ENCODE results near the gene SH3PXD2A.

SH3PXD2A gene

DNA sequence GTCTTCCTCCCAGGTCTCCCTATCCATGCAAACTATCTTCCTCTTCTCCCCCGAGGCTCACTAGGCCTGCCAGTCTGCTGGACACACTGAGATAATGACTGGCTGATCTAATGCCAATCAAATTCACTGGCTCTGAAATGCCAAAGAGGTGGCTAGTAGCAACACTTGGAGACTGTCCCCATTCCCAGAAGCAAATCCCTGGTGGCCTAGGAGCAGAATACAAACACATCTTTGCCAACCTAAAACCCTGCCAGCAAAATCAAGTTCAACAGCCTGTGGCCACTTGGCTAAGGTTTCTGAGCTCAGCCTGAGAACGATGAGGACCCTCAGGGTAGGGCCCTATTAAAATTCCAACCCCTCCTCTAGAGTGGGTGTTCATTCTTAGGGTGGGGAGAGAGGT is 46.6 kb downstream of the SH3PXD2A start:
- no peak for DNase-seq (ENCODE audit: low read depth)

DNA sequence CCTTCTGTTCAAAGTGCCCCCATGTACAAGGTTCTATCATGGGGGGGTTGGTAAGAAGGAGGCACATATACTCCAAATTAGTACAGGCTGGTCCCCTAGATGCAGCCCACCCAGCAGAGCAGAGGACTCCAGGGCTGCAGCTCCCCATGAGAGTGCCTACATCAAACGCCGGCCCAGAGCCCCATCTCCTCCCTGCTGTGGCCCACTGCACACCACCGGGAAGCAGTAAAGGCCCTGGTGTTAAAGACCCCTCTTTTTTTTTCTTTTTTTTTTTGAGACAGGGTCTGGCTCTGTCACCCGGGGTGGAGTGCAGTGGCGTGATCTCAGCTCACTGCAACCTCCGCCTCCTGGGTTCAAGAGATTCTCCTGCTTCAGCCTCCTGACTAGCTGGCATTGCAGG is 47.4 kb downstream of the SH3PXD2A start:
- DNase-seq (ENCODE audit: low read depth), result no peak

DNA sequence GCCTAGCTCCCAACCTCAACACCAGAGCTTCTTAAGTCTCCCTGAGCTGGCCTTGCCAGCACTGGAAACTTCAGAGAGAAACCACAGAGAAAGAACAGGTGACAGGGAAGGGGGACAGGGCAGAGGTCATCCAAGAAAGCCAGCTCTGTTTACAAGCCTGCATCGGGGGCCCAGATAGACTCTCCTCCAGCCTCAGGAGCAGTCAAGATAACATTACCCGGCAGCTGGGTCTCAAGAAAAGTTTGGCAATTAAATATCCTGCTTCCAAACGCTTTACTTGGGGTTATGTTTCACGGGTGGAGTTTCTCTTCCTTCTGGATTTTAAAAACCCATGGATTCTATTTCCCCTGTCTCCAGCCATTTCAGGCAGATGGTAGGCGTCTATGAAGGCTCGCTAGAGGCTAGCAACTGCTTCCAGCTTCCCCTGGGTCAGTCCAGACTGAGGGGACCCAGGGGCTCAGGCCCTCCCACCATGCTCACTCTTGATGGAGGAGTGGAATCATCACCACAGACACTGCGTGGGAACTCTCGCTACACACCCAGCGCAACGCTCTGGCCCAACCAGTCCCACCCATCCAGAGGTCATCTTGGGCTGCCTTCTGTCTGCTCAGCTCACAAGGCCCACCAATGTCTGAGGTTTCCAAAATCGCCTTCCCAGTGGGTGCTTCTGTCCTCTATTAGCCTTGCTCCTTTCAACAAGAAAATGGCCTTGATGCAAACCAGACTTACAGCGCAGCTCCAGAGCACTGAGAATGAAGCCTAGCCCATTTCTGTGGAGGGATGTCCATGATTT is 48.8 kb downstream of the SH3PXD2A start:
- DNase-seq (ENCODE audit: low read depth), result no peak

DNA sequence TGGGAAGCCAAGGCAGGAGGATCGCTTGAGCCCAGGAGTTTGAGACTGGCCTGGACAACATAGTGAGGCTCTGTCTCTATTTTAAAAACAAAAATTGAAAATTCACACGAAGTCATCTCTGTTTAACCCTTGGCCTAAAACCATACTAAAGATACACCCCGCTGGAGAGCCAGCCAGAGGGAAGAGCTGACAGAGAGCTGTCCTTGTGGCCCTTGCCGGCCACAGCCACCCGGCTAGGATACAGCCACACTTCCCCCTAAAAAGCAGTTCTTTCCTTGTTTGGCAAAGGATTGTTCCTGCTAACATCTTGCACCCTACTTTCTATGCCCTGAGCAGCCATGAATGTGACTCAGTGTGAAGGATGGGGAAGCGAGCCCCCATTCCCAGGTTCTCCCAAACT is 49.6 kb downstream of the SH3PXD2A start:
- no peak for DNase-seq (ENCODE audit: low read depth)

DNA sequence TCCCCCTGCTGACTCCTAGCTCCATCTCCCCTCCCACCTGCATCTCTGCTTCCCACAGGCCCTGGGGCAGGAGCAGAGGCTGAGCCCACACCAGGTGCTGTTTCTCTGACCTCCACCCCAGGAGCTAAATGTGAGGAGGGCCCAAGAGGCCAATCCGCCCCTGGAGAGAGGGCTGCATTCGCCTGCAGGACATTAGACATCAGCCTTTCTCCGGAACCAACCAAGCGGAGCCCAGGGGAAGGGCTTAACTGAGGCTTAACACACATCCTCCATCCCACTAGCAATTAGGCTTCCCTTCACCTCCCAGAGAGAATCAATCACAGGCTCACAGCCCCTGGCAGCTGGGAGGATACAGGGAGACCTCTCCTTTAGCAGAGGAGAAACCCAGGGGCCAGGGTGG is 50.5 kb downstream of the SH3PXD2A start:
- DNase-seq (ENCODE audit: low read depth), result no peak

DNA sequence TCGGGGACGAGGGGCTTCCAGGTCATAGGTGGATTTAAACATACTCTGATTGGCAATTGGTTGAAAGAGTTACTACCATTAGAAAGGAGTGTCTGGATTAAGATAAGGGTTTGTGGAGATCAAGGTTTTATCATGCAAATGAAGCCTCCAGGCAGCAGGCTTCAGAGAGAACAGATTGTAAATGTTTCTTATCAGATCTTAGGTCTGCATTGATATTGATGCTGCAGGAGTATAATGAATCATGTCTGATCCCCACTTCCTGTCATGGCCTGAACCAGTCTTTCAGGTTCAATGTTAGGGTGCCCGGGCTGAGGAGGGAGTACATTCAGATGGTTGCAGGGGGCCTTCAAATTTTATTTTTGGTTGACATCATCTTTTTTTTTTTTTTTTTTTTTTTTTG is 51.4 kb downstream of the SH3PXD2A start:
- no peak for DNase-seq (ENCODE audit: low read depth)

DNA sequence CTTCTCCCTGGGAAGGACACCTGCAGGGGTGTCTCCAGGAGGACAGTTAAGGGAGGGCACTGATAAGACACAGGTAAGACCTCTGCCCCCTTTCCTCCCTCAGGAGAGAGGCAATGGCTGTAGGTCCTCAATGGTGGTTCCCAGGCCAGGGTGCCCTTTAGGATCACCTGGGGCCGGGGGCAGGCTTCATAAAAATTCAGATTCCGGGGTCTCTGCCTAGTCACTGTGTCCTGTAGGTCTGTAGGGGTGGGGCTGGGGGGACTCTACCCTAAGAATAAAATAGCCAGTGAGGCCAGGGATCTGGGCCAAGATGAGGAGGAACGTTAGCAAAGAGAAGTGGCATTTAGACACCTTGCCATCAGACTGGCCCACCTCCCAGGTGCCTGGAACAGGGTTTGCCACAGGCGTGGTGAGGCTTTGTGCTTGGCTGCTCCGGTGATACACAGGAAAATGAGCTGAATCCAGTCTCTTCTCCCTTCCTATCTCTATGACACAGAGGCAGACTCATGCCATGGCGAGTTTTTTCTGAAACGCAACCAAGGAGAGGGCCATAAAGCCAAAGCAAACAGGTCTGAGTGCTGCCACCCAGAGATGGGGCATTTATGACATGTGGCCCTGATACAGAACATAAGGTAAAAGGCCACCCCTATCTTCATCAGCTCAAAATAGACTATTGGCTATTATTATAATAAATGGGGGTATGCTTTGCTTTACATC is 52.6 kb downstream of the SH3PXD2A start:
- DNase-seq (ENCODE audit: low read depth), result no peak

DNA sequence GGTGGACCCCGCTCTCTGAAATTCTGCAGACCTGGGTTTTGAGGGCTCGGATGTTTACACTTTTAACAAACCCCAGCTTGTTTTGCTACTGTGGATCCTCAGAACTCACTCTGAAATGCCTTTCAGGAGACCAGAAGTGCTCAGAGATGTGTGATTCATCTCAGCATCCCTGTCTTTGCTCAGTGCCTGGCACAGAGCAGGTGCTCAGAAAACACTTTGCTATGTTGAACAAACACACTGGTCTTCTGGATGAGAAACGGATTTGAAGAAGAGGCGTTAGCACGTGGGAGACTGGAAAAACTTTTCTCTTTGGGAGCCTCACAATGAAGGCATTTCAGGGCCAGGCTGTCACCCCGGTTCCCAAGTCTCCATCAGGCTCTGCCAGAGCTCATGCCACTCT is 53.3 kb downstream of the SH3PXD2A start:
- no peak for DNase-seq (ENCODE audit: low read depth)

DNA sequence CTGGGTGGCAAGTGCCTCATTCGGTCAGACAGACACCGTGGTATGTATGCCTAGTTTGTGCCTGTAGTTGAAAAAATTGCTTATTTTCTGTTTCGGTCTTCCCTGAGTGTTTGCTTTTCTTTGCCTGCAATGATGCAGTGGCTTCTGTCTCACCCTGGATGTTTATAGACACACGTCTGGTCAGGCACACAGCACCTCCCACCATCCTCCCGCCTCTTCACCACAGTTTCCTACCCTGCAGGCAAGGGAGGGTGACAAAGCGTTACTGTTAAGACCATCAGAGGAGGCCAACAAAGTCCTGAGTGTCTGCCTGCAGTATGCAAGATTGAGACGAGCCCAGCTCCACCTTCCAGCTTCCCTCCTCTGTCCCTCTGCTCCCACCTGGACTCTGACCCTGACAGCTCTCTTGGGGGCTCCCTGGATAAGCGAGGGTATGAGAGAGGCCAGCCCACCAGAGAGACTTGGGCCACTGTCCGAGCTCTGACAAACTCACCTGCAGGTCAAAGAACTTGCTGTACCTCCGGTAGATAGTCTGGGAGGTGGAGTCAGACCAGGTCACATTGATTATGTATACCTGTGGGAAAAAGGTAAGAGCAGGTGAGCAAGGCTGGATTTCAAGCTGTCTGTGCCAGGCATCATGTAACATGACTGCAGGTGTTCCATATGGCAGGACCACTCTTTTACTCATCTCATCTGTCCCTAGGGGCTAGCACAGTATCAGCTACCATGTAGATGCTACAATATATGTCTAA is 54.4 kb downstream of the SH3PXD2A start:
- DNase-seq (ENCODE audit: low read depth), result no peak

DNA sequence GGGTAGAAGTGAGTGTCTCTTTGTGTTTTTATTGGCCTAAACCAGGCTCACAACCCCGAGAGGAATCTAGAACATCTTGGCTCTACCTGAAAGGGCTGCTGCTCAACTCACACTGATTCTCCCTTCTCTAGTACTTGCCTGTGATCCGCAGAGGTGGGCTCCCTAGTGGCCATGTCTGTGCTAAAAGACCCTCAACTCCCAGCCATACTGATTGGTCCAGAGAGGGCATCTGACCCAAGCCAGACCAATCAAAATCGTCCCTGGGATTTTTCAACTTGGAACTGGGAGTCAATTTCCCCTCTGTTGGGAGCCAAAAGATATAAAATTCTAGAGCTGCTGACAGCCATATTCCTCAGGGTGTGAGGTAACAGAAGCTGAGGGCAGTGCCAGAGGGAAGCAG is 55.3 kb downstream of the SH3PXD2A start:
- no peak for DNase-seq (ENCODE audit: low read depth)

DNA sequence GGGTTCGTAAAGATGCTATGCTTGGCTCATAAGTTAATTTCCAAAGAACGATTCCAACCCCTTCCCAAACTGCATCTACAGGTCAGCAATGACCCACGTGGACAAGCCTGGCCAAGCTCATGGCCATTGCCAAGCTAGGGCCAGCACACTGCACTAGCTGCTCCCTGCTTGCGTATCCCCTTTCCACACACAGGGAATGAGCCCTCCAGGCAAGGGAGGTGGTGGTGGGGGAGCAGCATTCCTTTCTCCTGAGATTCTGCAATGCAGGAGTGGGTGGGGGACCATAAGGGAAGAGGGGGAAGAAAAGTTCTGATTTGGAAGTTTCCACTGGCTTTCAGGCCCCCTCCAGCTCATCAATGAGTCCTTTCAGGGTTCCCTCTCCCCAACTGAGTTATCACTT is 56.0 kb downstream of the SH3PXD2A start:
- DNase-seq (ENCODE audit: low read depth), result no peak

DNA sequence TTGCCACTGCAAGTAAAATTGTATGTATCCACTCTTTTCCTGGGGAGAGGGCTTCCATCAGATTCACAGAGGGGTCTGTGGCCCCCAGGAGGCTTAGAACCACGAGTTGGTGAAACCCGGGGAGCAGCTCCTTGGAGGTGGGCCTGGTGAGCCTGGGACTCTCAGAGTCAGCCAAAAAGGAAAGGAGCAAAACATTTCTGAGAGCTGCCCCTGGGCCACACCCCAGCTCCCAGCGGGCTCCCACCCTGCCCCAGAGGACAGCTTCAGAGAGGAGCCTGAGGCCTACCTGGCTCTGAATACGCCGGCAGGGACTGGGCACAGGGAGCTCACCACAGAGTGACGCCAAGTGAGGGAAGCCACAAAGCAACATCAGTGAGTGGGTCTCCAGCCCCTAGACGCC is 56.9 kb downstream of the SH3PXD2A start:
- no peak for DNase-seq (ENCODE audit: low read depth)

DNA sequence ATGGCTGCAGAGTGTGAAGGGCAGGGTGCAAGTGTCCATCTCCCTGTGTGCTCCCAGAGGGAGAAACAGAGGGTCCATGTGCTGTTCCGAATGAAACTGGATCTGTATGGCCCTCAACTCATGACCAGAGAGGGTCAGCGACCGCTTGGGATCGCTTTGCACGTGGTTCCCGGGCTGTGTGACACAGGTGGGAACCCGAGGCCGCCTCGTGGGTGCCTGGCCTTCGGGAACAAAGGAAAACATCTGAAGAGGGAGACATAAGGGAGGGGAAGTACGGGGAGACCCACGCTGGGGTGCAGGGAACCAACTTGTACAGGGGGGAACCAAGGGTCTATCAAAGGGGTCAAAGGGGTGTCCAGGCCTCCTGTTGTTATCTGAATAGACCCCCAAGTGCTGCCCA is 57.5 kb downstream of the SH3PXD2A start:
- no peak for DNase-seq (ENCODE audit: low read depth)

DNA sequence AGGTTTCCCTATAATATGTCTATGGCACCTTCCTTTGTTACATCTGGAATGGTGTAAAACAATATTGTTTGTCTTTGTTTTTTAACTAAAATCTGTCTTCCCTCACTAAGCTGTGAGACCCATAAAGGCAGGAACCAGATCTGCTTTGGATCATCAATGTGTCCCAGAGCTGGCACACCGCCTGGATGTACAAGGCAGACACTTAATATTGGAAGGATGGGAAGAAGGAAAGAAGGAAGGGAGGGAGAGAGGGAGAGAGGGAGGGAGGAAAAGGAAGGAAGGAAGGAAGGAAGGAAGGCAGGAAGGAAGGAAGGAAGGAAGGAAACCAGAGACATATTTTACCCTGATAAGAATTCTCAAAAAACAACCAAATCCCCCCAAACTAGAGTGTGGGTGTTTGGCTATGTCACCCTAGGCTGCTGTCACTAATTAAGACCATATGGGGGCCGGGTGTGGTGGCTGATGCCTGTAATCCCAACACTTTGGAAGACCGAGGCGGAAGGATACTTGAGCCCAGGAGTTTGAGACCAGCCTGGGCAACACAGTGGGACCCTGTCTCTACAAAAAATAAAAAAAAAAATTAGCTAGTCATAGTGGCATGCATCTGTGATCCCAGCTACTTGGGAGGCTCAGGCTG is 59.6 kb downstream of the SH3PXD2A start:
- no peak for DNase-seq (ENCODE audit: low read depth)

DNA sequence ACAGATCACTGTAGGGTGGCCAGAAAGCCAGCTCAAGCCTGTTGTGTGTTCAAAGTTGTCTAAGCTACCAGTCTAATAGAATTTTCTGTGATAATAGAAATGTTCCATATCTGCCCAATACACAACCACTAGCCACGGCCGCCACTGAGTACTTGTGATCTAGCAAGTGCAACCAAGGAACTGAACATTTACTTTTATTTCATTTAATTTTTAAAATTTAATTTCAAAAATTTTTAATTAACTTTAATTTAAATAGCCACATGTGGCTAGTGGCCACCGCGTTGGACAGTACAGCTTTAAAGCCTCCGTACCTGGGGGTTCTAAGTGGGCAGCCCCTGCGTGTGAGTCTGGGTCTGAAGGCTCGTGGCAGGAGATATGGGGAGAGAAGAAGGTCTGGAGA is 60.4 kb downstream of the SH3PXD2A start:
- no peak for DNase-seq (ENCODE audit: low read depth)

DNA sequence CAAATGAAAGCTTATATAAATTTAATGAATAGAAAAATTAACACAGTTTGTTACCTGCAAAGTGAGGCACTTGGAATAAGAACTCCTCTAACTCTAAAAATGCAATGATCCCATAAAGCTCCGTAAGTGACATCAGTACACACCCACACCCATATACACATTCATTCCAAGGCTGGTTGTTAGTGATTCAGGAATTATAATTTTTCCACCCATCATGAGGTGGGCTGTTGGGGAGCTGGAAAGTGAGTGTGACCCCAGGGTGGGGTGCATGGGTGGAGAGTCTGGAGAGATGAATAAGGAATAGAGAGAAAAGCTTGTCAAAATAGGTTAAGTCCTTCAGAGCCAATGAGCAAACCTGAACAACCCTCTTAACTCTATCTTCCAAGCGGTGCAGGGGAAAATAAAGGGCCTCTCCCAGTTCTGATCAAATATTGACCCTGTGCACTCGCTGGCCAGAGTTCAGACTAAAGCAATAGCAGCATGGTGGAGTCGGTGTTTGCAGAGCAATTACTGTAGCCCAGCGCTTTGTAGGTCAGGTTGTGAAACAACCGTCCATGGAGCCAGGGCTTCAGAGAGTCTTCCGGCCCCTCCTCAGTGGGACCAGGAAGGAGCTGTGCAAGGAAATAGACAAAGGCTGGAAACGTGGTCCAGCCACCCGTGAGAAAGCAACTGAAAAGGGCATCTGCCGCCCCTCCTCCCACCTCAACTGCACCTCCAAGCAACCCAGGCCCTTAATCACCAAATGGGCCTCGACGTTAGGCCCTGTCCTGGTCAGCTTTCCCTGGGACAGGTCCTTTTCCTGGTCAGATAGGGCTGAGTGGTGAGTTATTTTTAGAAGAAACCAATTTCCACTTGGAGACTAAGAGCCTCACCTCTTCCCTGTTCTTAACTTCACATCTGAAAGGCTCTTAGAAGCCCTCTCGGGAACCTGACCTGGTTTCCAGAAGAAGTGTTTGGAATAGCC is 61.2 kb downstream of the SH3PXD2A start:
- no peak for DNase-seq (ENCODE audit: low read depth)

DNA sequence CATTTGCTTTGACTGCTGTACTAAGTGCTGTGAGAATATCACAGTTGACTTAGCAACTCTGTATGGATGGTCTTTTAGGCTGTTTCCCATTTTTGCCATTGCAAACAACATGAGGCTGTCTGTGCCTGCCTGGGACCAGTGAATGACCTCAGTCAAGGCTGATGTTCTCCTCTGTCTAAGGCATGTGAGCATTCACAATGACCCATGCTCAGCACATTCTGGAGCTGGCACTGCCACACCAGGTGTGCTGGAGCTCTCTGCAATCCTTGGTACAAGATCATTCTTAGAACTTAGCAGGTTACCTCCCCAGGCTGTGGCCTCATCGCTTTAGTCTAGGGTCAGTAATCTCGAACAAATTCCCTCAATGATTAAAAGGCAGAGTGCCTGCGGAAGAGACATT is 61.9 kb downstream of the SH3PXD2A start:
- no peak for DNase-seq (ENCODE audit: low read depth)

DNA sequence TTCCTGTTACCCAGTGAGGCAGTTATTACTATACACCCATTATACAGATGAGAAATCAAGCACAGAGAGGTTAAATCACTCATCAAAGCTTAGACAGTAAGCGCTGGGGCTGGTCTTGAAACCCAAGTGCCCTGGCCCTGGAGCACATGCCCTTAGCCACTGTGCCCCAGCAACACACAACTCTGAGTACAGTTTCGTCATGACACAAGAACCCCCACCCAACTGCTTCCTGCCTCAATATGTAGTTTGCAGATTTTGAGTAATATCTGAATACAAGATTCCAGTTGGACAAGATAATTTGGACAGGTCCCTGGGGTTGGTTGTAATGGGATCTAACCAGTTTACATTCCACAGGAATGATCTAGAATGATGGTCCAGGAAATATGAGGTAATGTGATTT is 62.8 kb downstream of the SH3PXD2A start:
- DNase-seq (ENCODE audit: low read depth), result no peak

DNA sequence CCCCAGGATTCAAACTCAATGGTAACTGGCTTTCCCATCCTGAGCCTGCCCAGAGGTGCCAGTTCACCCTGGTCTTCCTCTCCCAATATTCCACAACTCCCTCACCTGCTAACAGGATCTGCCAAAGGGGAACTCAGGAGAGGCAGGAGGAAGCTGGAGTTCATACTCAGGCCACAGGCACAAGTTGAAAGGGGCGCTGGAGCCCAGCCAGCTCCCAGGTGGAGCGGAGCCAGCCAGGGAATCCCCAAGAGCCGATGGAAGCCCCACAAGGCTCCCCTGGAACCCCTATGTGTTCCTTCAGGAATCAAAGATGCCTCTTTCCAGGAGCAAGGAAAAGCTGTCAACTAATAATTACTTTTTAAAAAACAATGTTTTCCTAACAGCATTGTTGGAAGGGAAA is 63.5 kb downstream of the SH3PXD2A start:
- no peak for DNase-seq (ENCODE audit: low read depth)

DNA sequence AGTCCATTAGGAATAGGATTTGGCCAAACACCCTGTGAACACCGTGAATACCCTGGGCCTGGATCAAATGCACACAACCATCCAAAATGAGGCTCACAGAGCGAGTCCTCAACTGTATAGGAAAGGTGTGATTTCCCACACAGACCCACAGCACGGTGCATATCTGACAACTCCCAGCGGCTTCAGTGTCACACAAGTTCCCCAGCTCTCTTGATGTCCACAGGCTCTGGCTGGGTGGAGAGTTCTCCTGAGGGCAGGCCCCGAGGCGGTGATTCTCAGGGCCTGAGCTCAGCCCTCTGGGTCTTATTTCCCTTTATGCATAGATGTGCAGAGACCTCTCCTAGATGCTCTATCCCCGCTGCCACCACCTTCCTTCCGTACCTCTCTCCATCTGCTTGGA is 64.1 kb downstream of the SH3PXD2A start:
- DNase-seq (ENCODE audit: low read depth), result no peak

DNA sequence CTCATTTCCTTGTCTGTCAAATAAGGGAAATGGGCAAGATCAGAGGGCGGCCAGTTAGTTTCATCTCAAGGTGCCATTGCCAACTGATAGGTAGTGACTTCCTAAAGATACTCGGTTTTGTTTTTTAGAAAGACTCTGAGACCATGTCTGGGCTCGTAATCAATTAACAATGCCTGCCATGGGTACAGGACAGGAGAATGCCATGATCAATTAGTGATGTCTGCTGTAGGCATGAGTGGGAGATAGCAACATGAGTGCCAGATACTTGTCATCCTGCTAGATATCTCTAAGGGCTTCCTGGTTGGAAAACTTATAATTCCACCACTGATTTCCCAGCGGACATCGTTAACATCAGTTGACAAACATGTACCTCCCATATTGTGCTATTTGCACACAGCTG is 64.8 kb downstream of the SH3PXD2A start:
- DNase-seq (ENCODE audit: low read depth), result no peak
